GM21825 (cell line): Measurements from ENCODE around the gene AIF1L.

Experiments used
- ATAC-seq: cut with Tn5 transposase; IDR thresholded peaks from one replicate; pipeline ENCODE4 v1.9.1; 2021; ENCODE audit warnings: mild to moderate bottlenecking, moderate library complexity; ENCODE audit not compliant: unreplicated experiment

The AIF1L gene

GRCh38 chr9:131076347-131077195 lies 19.8 kb upstream of the AIF1L start:
- no peak for ATAC-seq

DNA sequence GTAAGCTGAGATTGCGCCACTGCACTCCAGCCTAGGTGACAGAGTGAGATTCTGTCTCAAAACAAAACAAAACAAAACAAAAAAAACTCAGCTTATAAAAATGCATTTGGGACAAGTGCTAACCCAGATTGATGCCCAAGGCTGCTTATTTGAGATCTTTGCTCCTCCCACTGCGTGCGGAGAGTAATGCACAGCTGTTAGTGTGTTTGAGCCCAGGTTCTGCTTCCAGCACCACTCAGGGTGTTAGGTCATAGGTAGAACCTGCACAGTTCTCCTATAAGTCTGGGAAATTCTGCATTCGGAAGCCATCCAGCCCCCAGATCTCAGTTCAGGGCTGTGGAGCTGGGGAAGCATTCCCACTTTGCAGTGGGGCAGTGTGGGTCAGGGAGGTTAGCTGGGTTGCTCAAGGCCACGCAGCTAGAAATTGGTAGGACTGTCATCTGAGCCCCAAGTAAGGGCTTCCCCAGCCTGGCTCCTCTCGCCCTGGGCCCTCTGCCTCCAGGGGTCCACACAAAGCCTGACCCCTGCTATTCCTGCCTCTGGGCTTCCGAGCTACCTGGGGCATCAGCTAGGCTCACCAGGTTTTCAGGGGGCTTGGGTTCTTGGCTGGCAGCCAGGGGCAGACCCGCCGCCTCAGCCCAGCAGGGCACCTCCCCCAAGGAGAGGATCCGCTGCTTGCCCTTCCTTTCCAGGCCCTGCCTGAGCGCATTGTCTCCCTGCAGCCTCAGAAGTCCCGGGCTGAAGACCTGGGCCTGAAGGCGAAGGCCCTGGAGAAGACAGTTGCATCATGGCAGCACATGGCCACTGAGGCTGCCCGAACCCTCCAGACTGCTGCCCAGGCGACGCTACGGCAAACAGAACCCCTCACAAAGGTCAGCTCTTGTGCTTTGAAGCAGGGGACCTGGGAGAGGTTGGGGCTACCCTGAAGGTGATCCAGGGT lies 17.6 kb upstream of the AIF1L start:
- no peak for ATAC-seq

- ATAC-seq: no peak
Observed at GRCh38 chr9:131080589-131080988, 15.7 kb upstream of the AIF1L start.

DNA sequence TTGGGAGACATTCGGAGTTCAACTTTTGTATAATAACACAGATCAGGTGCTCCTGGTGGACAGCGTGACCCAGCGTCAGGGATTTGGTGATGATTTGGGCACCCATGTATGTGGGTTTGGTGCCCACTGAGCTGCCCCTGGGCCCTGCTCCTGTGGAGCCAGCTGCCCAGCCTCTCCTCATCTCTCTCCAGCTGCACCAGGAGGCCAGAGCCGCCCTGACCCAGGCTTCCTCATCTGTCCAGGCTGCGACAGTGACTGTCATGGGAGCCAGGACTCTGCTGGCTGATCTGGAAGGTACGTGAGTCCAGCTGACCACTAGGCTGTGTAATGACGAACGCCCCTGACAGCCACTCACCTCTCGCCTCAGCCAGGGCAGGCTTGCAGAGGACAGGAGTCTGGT lies 14.5 kb upstream of the AIF1L start:
- no peak for ATAC-seq

DNA sequence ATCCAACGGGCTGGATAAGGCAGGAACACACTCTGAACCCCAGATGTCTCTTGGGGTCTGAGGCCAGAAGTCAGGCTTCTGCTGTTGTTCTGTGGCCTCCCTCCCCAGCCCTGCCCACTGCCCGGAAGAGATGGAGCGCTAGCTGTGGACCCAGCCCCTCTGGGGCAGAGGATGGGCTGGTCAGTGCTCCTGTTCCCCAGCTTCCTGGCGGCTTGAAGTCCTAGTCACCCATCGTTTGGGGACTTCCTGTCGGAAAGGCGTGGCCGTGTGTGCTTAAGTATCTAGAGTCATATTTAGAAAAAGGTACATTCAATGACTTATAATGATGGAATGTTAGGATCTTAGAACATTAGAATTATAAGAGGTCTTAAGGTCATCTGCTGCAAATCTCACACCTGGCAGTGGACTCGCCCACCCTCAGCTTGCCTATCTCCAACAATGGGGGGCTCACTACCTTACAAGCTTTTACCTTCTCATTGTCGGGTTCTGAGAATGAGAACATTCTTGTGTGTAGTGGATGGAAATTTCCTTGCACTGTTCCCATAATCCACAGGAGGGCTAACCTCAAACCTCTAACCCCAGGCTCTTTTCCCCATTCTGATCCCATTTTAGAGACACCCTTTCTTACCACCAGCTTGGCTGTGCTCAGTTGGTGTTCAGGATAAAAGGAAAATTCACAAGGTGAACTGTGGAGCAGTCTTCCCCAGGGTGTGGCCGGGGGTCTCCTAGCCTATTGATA lies 13.4 kb upstream of the AIF1L start:
- no peak for ATAC-seq

GRCh38 chr9:131084661-131085369 lies 11.5 kb upstream of the AIF1L start:
- no peak for ATAC-seq

DNA sequence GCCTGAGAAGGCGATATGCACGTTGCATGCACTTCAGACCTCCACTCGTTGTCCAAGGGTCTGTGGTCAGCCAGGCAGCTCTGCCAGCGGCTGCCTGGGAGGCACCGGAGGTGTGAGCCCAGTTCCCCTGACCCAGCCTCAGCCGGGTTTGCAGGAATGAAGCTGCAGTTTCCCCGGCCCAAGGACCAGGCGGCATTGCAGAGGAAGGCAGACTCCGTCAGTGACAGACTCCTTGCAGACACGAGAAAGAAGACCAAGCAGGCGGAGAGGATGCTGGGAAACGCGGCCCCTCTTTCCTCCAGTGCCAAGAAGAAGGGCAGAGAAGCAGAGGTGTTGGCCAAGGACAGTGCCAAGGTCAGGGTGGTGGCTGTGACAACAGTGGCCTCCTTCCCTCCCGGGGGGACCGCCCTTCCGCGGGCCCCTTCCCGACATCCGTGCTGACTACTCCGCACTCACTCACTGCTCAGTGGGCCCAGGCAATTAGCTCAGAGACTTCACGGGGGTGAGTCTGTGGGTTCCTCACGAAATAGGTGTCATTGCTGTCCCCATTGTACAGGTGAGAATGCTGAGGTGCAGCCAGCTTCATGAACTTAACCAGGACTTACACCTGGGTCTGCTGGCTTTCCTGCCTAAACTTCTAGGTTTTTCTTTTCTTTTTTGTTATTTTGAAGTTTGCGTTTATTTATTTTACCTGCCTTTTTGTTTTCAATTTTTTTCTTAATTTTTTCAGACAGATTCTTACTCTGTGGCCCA lies 10.8 kb upstream of the AIF1L start:
- ATAC-seq: no peak

- no peak for ATAC-seq
Observed at GRCh38 chr9:131087354-131087893, 8.9 kb upstream of the AIF1L start.

DNA sequence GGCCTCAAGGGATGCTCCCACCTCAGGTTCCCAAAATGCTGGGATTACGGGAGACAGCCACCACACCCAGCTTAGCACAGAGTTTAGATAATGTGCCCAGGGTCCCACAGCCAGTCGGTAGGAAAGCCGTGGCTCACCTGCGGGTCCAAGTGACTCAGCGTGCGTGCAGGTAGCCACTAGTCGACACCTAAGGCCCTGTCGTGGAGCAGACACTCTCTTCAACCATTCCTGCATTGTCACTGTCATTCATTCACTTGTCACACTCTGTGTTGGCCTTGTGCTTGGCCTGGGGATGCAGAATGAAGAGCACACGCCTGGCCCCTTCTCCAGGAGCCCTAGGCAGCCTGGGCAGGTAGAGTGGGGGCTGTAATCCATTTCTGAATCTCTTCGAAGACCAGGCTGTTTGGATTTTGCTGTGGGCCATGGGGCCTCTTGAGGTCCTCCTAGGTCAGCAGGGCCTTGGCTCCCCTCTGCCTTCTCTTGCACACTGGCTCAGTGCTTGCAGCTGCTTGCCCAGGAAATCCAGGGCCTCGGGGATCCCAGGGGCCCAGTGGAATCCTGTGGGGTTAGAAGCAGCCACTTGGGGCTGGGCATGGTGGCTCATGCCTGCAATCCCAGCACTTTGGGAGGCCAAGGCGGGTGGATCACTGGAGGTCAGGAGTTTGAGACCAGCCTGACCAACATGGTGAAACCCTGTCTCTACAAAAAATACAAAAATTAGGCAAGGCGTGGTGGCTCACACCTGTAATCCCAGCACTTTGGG lies 6.1 kb upstream of the AIF1L start:
- no peak for ATAC-seq

GRCh38 chr9:131091352-131091992 lies 4.9 kb upstream of the AIF1L start:
- no peak for ATAC-seq

- ATAC-seq: no peak
Observed at GRCh38 chr9:131092030-131092429, 4.3 kb upstream of the AIF1L start.

- no peak for ATAC-seq
Observed at GRCh38 chr9:131092548-131093440, 3.5 kb upstream of the AIF1L start.

DNA sequence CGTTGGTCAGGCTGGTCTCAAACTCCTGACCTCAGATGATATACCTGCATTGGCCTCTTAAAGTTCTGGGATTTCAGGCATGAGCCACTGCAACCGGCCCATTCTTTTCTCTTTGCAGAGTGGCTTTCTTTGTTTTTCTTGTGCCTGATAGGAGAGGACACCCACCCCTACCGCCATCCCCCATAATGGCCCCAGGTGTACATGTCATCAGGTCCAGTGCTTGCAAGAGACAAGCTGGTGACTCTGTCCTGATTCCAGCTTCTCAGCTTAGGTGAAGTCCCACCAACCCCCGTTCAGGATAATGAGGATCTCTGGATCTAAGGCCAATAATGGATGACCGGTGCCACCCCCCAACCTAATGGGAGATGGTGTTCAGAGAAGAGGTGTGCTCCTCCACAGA lies 2.3 kb upstream of the AIF1L start:
- ATAC-seq: no peak

GRCh38 chr9:131094622-131095021 lies 1.7 kb upstream of the AIF1L start:
- ATAC-seq: no peak

DNA sequence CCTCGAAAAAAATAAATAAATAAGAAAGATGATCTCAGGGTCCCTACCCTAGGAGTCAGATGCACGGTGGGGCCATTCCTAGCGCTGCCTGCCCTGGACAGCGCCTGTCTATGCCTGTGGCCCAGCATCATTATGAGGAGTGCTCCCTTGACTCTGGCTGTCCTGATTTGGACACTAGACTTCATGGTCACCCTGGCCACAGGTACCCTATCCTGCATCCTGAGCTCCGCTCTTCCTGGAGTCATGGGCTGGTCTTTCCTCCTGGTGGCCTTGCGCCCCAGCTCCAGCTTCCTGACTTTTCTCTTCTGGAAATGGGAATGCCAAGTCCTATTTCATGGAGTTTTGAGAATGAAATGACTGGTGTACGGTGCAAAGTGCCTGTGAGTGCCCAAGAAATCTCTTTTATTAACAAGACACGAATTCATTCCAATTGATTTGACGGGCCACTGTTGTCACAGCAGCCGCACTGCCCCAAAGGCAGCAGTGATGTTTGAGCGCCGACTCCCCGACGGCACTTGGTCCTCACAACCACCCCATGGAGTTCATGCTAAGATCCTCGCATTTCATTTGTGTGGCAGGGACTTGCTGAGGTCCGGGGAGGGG lies 564 bp upstream of the AIF1L start:
- no peak for ATAC-seq

- no peak for ATAC-seq
Observed at GRCh38 chr9:131097126-131097947, 1.0 kb downstream of the AIF1L start.
